Measurements from ENCODE around the gene C2orf78.

Gene C2orf78

DNA sequence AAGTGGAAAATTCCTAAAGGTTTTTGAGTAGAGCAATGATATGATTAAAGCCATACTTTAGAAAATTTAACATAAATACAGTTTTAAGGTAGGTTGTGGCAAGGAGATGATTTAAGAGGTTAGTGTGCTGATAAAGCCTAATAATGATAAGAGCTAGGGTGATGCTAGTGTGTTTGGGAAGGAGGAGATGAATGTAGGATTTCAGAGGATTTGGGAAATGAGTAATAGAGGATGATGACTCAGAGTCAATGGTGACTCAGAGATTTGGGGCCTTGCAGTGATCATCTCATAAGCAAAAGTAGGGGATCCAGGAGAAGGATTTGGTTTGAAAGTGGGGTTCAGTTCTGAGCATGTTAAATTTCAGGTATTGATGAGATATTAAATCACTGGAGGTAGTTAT lies 68.0 kb downstream of the C2orf78 start:
- in situ Hi-C loops (cut with HindIII; ENCODE audit: low pct_unique_long_range_greater_than_20kb, low sequenced_read_pairs): no loop called here
- no peak for DNase-seq (ENCODE audit: low read depth in 1 of 2, low spot score in 1 of 2)
- no peak for TF ChIP-seq JUND (IDR thresholded peaks at IDR 0.05; ENCODE audit: low read depth)

DNA sequence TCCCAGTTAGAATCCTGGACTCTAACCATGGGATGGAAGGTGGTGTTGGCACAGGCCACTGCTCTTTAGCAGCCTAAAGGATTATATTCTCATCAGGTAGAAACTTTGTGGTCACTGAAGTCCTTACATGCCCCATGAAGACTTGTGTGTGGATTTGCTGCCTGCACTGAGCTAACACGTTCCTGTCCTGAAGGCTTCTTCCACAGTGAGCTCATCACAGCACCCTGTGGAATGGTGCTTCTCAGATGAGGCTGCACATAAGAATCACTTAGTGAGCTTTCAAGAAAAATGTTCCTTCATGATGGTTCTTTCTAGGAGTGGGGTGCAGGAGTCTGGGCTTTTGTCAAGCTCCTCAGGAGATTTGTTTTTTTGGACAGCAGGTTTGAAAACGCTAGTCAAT lies 71.5 kb downstream of the C2orf78 start:
- in situ Hi-C loops (cut with HindIII; ENCODE audit: low pct_unique_long_range_greater_than_20kb, low sequenced_read_pairs): no loop called here
- no peak for DNase-seq (ENCODE audit: low read depth in 1 of 2, low spot score in 1 of 2)
- TF ChIP-seq JUND (IDR thresholded peaks at IDR 0.05; ENCODE audit: low read depth): no peak

GRCh38 chr2:73856214-73856613 lies 72.2 kb downstream of the C2orf78 start:
- TF ChIP-seq JUND (IDR thresholded peaks at IDR 0.05; ENCODE audit: low read depth): no peak
- no peak for DNase-seq (ENCODE audit: low read depth in 1 of 2, low spot score in 1 of 2)
- in situ Hi-C loops (cut with HindIII; ENCODE audit: low pct_unique_long_range_greater_than_20kb, low sequenced_read_pairs): no loop called here

GRCh38 chr2:73859721-73860586 lies 76.0 kb downstream of the C2orf78 start:
- no peak for TF ChIP-seq JUND (IDR thresholded peaks at IDR 0.05; ENCODE audit: low read depth)
- in situ Hi-C loops (cut with HindIII; ENCODE audit: low pct_unique_long_range_greater_than_20kb, low sequenced_read_pairs): no loop called here
- no peak for DNase-seq (ENCODE audit: low read depth in 1 of 2, low spot score in 1 of 2)

DNA sequence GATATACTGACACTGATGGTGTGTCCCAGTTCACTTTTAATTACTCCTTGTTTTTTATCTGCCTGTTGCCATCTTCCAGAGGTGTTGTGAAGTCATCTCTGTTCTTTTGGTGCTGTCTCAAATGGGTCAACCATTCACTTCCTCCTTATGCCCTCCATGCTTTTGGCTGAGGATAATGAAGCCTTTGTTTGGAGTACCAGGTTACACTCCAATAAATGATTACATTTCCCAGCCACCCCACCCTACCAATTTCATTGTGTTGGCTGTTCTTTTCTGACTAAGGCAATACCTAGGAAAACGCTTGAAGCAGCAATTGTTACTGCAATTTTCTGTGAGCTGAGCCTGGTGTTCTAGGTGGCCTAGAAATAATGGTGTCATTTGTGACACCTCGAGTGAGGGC lies 79.0 kb downstream of the C2orf78 start:
- TF ChIP-seq JUND (IDR thresholded peaks at IDR 0.05; ENCODE audit: low read depth): no peak
- in situ Hi-C loops (cut with HindIII; ENCODE audit: low pct_unique_long_range_greater_than_20kb, low sequenced_read_pairs): no loop called here
- no peak for DNase-seq (ENCODE audit: low read depth in 1 of 2, low spot score in 1 of 2)
